Panc1 (cell line): ENCODE measurements around the gene SLCO2B1.

Experiments
- CTCF ChIP-seq: fragments of 450-650 bp; IDR thresholded peaks from 2 replicates; pipeline ENCODE4 v1.5.1; 2017; ENCODE audit warnings: mild to moderate bottlenecking
- POLR2AphosphoS5 ChIP-seq: IDR thresholded peaks from 2 replicates; pipeline ENCODE4 v1.6.1; 2012; ENCODE audit warnings: mild to moderate bottlenecking, low read depth, low read length, moderate library complexity
- REST ChIP-seq, 2 experiments: IDR thresholded peaks; 2 replicates each; pipeline ENCODE4 v1.6.1; 2011 to 2012; ENCODE audit warnings: low read depth in 2 of 2, control low read depth in 1 of 2, low read length in 1 of 2, mild to moderate bottlenecking in 1 of 2, moderate library complexity in 1 of 2; ENCODE audit not compliant: insufficient read depth in 1 of 2
- SIN3A ChIP-seq: IDR thresholded peaks from 2 replicates; pipeline ENCODE4 v1.6.1; 2012; ENCODE audit warnings: low read depth, mild to moderate bottlenecking, low read length, moderate library complexity, borderline replicate concordance; ENCODE audit not compliant: insufficient read depth

- no peak for TF ChIP-seq REST (IDR thresholded peaks at IDR 0.05; ENCODE audit: insufficient read depth in 1 of 2, low read depth in 2 of 2, low read length in 1 of 2)
- TF ChIP-seq CTCF, result no peak
- no peak for TF ChIP-seq SIN3A
- no peak for TF ChIP-seq POLR2AphosphoS5
These were observed 52.7 kb downstream of the SLCO2B1 start for GRCh38 chr11:75203641-75204011.
